ENCODE results near the gene TMEM117. TPM values are rescaled to one million over a fixed set of nuclear protein-coding genes. Genes with fewer than 3 reads are reported as not detected.

TMEM117 gene
- total RNA-seq, 2 experiments from 2014 or later: 0.95 to 0.96 TPM

DNA sequence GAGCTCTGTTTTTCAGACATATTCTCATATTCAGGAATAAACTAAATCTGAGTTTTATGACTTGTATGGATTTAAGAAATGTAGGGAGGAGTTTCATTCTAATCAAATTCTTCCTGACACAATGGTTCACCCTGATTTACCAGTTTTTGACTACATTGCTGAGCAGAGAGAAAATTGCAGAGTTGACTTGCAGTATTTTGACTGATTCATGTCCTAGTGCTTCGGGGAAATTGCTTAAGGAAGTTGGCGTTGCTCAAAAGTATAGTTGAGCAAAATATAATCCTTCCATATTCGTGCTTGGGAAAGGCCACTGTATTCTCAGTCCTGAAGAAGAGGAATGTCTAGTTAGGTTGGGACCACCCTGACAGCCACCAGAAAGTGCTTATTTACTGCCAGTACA, 28.5 kb upstream of the TMEM117 start:
- peak overlapping the region; percentile 82 for H3K4me3 Mint-ChIP-seq
- H3K27ac Mint-ChIP-seq: peak overlapping the region; percentile 100
- peaks cover 9% of the 10 kb centered on the region for H3K36me3 Mint-ChIP-seq (ENCODE audit: low read depth)
- no peak for DNase-seq
- TF ChIP-seq, protein P1, sequence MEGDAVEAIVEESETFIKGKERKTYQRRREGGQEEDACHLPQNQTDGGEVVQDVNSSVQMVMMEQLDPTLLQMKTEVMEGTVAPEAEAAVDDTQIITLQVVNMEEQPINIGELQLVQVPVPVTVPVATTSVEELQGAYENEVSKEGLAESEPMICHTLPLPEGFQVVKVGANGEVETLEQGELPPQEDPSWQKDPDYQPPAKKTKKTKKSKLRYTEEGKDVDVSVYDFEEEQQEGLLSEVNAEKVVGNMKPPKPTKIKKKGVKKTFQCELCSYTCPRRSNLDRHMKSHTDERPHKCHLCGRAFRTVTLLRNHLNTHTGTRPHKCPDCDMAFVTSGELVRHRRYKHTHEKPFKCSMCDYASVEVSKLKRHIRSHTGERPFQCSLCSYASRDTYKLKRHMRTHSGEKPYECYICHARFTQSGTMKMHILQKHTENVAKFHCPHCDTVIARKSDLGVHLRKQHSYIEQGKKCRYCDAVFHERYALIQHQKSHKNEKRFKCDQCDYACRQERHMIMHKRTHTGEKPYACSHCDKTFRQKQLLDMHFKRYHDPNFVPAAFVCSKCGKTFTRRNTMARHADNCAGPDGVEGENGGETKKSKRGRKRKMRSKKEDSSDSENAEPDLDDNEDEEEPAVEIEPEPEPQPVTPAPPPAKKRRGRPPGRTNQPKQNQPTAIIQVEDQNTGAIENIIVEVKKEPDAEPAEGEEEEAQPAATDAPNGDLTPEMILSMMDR (IDR thresholded peaks at IDR 0.05): no peak
- ChIA-PET CTCF (interaction anchor here (0.8 to 4.6 kb wide), 4 partner anchors 10 to 75 kb away, joined by 3 to 34 read pairs (median 8); no protein-coding TSS in a partner anchor), POLR2A (interaction anchor here (1.0 to 1.3 kb wide), 4 partner anchors 8 to 48 kb away, joined by 3 to 6 read pairs (median 4); partner anchors contain the start of genes IRAK4, PUS7L and TMEM117)
- no peaks in the 10 kb centered on the region for H3K27me3 Mint-ChIP-seq
- peaks cover 38% of the 10 kb centered on the region for H3K4me1 Mint-ChIP-seq (ENCODE audit: low read depth)
- H3K9me3 Mint-ChIP-seq: no peaks in the 10 kb centered on the region
- ATAC-seq: no peak
- intact Hi-C loops (cut with micrococcal nuclease): loop anchor here (5.0 kb wide), 1 partner anchor 50 kb away; the partner anchor contains the start of genes IRAK4 and PUS7L

DNA sequence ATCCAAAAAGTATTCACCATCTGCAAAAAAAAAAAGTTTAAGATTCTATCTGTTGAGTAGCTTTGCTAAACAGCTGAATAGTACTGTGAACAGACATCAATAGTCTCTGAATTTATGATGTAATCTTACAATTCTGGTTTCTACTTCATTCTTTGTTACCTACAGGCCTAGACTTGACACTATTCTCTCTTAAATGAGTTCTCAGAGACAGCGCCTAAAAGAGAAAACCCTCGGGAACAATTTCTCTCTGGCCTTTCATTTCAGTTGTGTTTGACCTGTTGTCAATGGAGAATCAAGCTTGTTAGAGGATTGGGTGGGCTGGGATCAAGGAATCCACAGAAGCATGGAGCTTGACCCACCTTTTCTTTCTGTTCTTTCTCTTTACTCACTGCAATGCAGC, 23.8 kb upstream of the TMEM117 start:
- H3K9me3 Mint-ChIP-seq: no peaks in the 10 kb centered on the region
- H3K4me3 Mint-ChIP-seq: no peak overlapping the region
- H3K36me3 Mint-ChIP-seq (ENCODE audit: low read depth): no peaks in the 10 kb centered on the region
- no peak overlapping the region for H3K27ac Mint-ChIP-seq
- intact Hi-C loops (cut with micrococcal nuclease): no loop called here
- DNase-seq: no peak
- peaks cover 1% of the 10 kb centered on the region for H3K27me3 Mint-ChIP-seq
- ATAC-seq: no peak
- H3K4me1 Mint-ChIP-seq (ENCODE audit: low read depth): peaks cover 23% of the 10 kb centered on the region
- TF ChIP-seq, protein P1 (IDR thresholded peaks at IDR 0.05): no peak
- POLR2A ChIA-PET: no interaction called here
- CTCF ChIA-PET: no interaction called here

DNA sequence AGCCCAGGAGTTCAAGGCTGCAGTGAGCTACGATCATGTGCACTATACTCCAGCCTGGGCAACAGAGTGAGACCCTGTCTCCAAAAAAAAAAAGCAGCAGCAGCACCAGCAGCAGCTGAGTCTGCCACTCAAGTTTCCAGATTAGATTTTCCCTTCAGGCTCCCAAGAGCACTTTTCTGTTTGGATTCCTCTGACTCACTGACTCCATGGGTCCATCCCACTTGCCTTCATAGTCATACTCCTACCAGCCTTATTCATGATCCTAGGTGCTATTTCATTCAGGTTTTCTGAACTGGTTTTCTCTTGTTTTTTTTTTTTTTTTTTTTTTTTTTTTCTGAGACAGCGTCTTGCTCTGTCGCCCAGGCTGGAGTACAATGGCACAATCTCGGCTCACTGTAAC, 23.0 kb upstream of the TMEM117 start:
- no peaks in the 10 kb centered on the region for H3K36me3 Mint-ChIP-seq (ENCODE audit: low read depth)
- H3K27me3 Mint-ChIP-seq: peaks cover 1% of the 10 kb centered on the region
- intact Hi-C loops (cut with micrococcal nuclease): no loop called here
- TF ChIP-seq, protein P1 (IDR thresholded peaks at IDR 0.05): no peak
- no peak overlapping the region for H3K4me3 Mint-ChIP-seq
- peaks cover 18% of the 10 kb centered on the region for H3K4me1 Mint-ChIP-seq (ENCODE audit: low read depth)
- CTCF ChIA-PET: interaction anchor here (1.2 kb wide), 1 partner anchor 36 kb away, joined by 3 read pairs; no protein-coding TSS in a partner anchor
- no peaks in the 10 kb centered on the region for H3K9me3 Mint-ChIP-seq
- POLR2A ChIA-PET: interaction anchor here (1.0 kb wide), 1 partner anchor 15 kb away, joined by 3 read pairs; no protein-coding TSS in a partner anchor
- no peak overlapping the region for H3K27ac Mint-ChIP-seq
- ATAC-seq (no peak), DNase-seq (no peak)

DNA sequence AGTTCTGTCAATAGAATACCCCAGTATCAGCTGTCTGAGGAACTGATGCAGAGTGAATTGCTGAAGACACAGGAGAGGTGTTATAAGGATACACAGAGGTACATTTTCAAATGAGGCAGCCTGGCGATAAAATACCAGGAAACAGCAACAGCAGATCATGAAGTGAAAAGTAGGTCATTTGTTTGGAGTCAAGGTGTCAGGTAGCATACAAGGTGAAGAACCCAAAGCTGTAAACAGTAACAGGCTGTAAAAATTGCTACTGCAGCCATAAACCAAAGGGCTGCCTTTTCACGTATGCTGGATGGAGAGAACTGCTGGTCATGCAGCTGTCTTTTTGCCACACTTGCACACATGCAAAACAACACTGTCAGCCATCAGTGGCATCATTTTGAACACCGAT, 20.5 kb upstream of the TMEM117 start:
- CTCF ChIA-PET: no interaction called here
- intact Hi-C loops (cut with micrococcal nuclease): no loop called here
- TF ChIP-seq, protein P1 (IDR thresholded peaks at IDR 0.05): no peak
- H3K4me3 Mint-ChIP-seq: no peak overlapping the region
- peaks cover 1% of the 10 kb centered on the region for H3K27me3 Mint-ChIP-seq
- DNase-seq (no peak), ATAC-seq (no peak)
- peaks cover 14% of the 10 kb centered on the region for H3K4me1 Mint-ChIP-seq (ENCODE audit: low read depth)
- POLR2A ChIA-PET: interaction anchor here (0.8 to 1.6 kb wide), 3 partner anchors 8 to 17 kb away, joined by 5 to 6 read pairs (median 6); partner anchors contain the start of gene TWF1
- H3K36me3 Mint-ChIP-seq (ENCODE audit: low read depth): no peaks in the 10 kb centered on the region
- H3K9me3 Mint-ChIP-seq: no peaks in the 10 kb centered on the region
- no peak overlapping the region for H3K27ac Mint-ChIP-seq

DNA sequence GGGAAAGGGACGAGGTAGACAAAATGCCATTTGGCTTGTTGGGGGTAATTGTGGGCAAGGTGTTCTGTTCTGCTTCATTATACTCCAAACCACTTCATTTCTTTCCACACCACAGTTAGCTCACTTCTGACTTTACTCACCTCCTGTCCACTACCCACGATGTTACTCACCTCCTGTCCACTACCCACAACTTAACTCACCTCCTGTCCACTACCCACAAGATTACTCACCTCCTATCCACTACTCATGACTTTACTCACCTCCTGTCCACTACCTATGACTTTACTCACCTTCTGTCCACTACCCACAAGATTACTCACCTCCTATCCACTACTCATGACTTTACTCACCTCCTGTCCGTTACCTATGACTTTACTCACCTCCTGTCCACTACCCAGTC, 19.7 kb upstream of the TMEM117 start:
- TF ChIP-seq, protein P1 (IDR thresholded peaks at IDR 0.05): no peak
- Mint-ChIP-seq H3K36me3 (ENCODE audit: low read depth) (no peaks in the 10 kb centered on the region), H3K27me3 (peaks cover 1% of the 10 kb centered on the region), H3K27ac (no peak overlapping the region), H3K4me1 (ENCODE audit: low read depth) (peaks cover 10% of the 10 kb centered on the region), H3K9me3 (no peaks in the 10 kb centered on the region), H3K4me3 (no peak overlapping the region)
- DNase-seq: peak; percentile 8
- ChIA-PET POLR2A (interaction anchor here (0.8 to 1.6 kb wide), 3 partner anchors 9 to 17 kb away, joined by 5 to 6 read pairs (median 6); partner anchors contain the start of gene TWF1), CTCF (no interaction called here)
- ATAC-seq: peak; percentile 78
- intact Hi-C loops (cut with micrococcal nuclease): no loop called here

All from activated CD8-positive, alpha-beta T cell treated with anti-CD3 and anti-CD28 coated beads for 36 hours (primary cell).